Renal cortex interstitium (tissue), 11 donors: ENCODE data around the gene PTCHD4. TPM values are rescaled to one million over a fixed set of nuclear protein-coding genes. Genes with fewer than 3 reads are reported as not detected.
"Not testable (repeated sequence)": the region's sequence is repeated elsewhere in the genome, so short reads cannot be mapped to it uniquely, and the experiment has no call there.

Experiments used
- DNase-seq, 11 donors: peaks; one replicate each; pipeline ENCODE4 v3.0.0-alpha.2; 2013; ENCODE audit warnings: low read depth in 9 of 11, low spot score in 4 of 11; ENCODE audit errors: extremely low read depth in 1 of 11
- polyA plus RNA-seq, 3 donors: library from polyadenylated mRNA; unstranded; fragments of 120-200 nt; gene quantifications; one replicate each; pipeline ENCODE4 v1.2.1, GENCODE V29; 2013; ENCODE audit not compliant: insufficient read length in 3 of 3

PTCHD4 gene
- polyA plus RNA-seq, 3 donors = 0.88 to 2.0 (median 1.1) TPM

- DNase-seq = not testable (repeated sequence)
Observed at GRCh38 chr6:48102476-48103195, 8.4 kb downstream of the PTCHD4 start.

DNA sequence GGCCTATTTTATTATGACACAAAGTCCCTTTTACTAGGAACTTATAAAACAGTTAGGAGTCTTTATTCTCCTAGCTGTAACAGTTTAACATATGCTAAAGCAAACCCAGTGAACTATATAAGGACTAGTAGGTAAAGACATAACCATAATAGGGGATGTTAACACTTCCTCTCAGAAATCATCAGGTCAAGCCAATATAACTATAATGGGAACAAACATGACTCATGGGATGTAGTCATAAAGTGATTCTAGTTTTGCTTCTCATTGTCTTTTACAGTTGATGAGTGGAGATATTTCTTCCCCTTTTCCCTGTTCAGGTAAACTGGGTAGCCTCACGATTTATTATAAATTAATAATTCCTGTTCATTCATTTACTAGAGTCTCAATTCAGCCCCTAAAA is 9.7 kb downstream of the PTCHD4 start:
- no peak for DNase-seq

- DNase-seq = no peak
Observed at GRCh38 chr6:48100588-48100895, 10.5 kb downstream of the PTCHD4 start.

- DNase-seq = no peak
Observed at GRCh38 chr6:48099713-48100587, 11.0 kb downstream of the PTCHD4 start.

GRCh38 chr6:48098923-48099322 is 12.1 kb downstream of the PTCHD4 start:
- no peak for DNase-seq

GRCh38 chr6:48092550-48093217 is 18.3 kb downstream of the PTCHD4 start:
- no peak for DNase-seq

- no peak for DNase-seq
Observed at GRCh38 chr6:48090546-48090945, 20.5 kb downstream of the PTCHD4 start.

GRCh38 chr6:48087448-48087847 is 23.5 kb downstream of the PTCHD4 start:
- DNase-seq = no peak

DNA sequence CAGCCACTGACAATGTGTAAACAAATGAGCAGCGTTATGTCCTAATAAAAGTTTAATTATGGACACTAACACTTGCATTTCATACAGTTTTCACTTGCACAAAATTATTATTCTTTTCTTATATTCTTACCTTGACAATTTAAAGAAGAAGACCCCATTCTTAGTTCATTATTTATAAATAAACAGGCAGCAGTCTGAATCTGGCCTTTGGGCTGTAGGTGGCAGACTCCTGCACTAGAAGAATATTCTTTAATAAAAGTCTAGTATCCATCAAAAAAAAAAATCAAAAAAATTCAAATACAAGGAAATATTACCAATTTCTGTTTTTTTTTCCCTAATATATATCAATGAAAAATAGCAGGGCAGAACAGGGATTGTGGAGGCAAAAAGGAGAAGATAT is 24.8 kb downstream of the PTCHD4 start:
- DNase-seq = no peak

DNA sequence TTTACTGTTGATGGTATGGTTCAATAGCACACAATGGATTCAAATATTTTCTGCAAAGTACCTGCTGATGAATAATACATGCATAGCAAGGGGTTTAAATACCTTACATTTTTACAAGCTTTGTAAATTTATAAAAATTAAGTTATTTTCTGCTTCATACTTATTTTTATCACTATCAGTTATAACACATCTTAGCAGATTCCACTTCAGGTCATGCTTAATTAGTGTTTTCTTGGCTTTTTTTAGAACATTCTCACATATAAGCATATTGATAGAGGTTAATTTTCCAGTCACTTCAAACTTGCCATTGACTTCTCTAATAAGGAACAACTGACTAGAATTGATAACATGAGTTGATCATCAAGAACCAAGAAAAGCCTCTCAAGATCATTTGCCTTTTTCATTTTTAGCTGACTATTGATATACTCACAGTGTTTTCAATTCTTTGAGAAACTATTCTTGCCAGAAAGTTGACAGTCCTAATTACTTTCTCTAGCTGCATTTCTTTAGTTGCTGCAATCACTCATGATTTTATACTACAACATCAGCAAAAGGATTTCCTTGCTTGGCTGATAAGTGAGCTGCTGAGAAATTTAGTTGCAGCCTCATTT is 25.8 kb downstream of the PTCHD4 start:
- no peak for DNase-seq

- DNase-seq = no peak
Observed at GRCh38 chr6:48084201-48084600, 26.8 kb downstream of the PTCHD4 start.

- DNase-seq = no peak
Observed at GRCh38 chr6:48080227-48081009, 30.6 kb downstream of the PTCHD4 start.

GRCh38 chr6:48078120-48078519 is 32.9 kb downstream of the PTCHD4 start:
- no peak for DNase-seq

DNA sequence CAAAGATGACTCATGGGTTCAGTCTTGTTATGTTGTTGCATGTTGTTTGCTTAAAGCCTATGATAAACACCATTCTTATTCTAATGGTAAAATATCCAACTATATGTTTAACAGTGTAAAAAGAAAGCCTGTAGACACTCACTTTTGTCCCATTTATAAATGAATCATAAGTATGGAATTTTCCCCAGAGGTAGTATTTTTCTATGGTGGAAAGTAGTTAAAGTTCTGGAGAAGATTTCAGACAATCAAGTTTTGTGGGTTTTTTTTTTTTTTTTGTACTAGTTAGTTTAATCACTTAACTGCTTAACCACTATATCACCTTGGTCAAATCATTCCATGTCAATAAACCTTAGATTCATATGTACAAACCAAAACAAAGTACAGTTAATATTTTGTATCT is 35.8 kb downstream of the PTCHD4 start:
- no peak for DNase-seq

- DNase-seq = no peak
Observed at GRCh38 chr6:48073976-48074767, 36.8 kb downstream of the PTCHD4 start.

GRCh38 chr6:48071833-48072232 is 39.2 kb downstream of the PTCHD4 start:
- no peak for DNase-seq

GRCh38 chr6:48069280-48069679 is 41.7 kb downstream of the PTCHD4 start:
- no peak for DNase-seq
